Activated T-cell treated with anti-CD3 and anti-CD28 coated beads for 24 hours (primary cell): ENCODE data around the gene ADORA2A.

Experiments used
- DNase-seq: peaks from one replicate; pipeline ENCODE4 v3.0.0-alpha.2; 2020; ENCODE audit warnings: low read depth

Gene ADORA2A

GRCh38 chr22:24427500-24428164 is at the start of gene ADORA2A:
TSS of gene ADORA2A (plus strand) at chr22:24427599. CDS start at chr22:24433405, 5,806 bp downstream.
- DNase-seq, result peak; percentile 77

DNA sequence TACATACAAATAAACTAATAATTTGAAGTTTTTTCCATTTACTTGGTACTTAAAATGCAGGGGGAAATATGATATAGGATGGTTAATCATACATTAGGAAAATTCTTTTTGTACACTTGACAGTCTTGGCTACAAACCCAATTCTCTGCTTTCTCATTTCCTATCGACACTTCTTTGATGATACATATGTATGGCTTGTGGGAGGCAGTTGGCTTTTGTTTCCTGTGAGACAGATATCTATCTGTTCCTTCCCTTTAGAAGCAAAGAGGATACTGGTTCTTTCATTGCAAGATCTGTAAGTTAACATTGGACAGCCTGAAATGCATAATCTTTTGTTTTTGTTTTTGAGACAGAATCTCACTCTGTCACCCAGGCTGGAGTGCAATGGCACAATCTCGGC is 47.9 kb upstream of the ADORA2A start:
- no peak for DNase-seq

GRCh38 chr22:24380220-24380904 is 47.0 kb upstream of the ADORA2A start:
- DNase-seq, result no peak

DNA sequence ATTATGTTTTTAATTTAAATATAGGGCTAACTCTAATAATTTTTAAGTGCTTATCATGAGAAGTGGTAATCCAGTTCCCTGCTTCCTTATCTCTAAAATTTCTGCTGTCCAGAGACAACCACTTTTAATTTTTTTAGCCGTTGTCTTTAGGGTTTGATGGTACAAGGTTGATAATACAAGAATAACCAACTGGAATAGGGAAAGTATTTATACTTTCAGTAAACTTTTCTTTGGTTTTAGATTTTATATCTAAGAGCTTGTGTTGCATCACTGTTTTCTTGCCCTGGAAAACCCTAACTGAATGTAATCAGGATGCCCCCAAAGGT is 46.5 kb upstream of the ADORA2A start:
- DNase-seq, result no peak

DNA sequence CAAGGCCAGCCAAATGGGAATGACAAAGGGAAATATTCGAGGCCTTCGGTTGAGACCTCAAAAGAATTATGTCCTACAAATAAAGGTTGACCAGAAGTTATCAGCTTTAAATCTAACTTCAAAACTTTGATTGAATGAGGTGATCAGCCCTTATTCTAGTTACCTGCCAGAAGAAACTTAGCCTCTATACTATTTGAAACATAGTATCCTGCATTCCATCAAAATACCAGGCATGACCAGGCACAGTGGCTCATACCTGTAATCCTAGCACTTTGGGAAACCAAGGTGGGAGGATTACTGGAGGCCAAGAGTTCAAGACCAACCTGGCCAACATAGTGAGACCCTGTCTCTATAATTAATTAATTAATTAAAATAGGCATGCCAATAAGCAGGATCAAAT is 44.3 kb upstream of the ADORA2A start:
- no peak for DNase-seq

- no peak for DNase-seq
These were observed 43.3 kb upstream of the ADORA2A start for GRCh38 chr22:24384131-24384530.

DNA sequence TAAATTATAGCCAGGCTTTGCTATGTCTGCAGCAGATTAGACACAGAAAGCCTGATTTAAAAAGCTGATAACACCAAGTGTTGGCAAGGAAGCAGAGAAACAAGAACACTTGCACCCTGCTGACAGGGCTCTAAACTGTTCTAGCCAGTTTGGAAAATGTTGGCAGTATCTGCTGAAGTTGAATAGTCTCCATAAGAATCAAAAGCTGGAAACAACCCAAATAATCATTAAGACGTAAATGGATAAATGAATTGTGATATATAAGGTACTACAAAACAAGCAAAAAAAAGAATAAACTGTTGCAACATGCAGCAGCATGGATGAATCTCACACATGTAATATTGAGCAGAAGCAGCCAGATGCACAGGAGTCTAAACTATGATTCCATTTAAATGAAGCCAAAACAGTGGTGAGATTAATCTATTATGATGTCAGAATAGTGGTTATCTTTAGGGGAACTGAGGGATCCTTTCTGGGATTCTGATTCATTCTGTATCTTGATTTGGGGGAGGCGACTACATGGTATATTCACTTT is 40.4 kb upstream of the ADORA2A start:
- DNase-seq, result no peak

DNA sequence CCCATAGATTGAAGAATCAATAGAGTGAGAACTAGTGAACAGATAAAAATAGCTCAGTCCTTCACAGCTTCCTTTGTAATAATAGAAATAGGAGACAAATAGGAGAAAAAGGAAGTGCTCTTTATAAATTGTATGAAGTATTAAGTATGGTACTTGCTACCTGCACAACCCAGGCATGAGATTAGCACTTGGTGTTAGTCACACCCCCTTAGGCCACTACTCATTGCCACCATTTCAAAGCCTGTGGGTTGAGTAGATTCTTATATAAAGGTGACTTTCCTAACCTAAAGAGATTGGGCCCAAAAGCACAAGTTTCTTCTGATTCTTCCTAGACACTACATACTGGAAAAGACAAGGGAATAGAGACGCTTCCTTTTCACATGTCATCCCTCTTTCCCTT is 37.7 kb upstream of the ADORA2A start:
- no peak for DNase-seq

- DNase-seq, result no peak
These were observed 37.2 kb upstream of the ADORA2A start for GRCh38 chr22:24390156-24390555.

- no peak for DNase-seq
These were observed 36.8 kb upstream of the ADORA2A start for GRCh38 chr22:24390576-24390975.

- DNase-seq, result no peak
These were observed 35.6 kb upstream of the ADORA2A start for GRCh38 chr22:24391836-24392217.

DNA sequence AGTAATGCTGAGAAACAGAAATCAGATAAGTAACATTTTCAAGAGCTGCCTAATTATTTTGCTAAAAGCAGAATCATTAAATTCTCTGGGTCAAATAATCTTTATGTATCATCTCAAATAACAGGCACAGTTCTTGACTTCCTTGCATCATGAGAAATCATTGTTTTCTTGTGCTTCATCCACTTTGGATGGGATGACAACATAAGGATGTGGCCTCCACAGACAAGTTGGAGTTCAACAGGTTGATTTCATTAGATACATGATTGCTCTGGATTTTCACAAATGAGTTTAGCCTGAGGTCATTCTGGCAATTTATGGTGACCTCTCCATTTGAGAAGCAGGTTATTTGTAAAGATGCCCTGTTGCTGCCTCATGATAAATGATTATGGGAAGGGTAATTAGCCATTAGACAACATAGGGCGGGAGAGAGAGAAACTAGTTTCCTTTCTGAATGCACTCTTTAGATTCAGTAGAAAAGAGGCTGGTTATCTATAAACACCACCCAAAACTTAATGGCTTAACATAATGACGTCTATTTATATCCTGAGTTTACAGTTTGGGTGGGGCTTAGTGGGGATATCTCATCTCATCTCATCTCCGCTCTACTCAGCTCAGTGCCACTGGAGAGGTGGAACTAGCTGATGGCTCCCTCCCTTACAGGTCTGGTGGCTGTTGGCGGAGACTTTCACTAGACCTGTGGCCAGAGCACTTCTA is 35.0 kb upstream of the ADORA2A start:
- no peak for DNase-seq

- no peak for DNase-seq
These were observed 34.3 kb upstream of the ADORA2A start for GRCh38 chr22:24393012-24393559.

DNA sequence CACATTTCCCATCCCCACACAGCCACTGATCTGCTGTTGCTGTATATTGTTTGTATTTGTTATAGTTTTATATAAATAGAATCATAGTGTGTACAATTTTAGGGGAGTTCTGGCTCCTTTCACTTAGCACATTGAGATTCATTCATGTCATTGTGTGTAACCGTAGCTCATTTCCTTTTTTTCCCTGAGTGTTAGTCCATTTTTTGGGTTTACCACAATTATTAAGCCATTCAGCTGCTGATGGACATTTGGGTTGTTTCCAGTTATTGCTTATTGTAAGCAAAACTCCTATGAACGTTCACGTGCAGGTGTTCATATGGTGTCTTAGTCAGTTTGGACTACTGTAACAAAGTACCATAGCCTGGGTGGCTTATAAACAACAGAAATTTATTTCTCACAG is 33.6 kb upstream of the ADORA2A start:
- no peak for DNase-seq

DNA sequence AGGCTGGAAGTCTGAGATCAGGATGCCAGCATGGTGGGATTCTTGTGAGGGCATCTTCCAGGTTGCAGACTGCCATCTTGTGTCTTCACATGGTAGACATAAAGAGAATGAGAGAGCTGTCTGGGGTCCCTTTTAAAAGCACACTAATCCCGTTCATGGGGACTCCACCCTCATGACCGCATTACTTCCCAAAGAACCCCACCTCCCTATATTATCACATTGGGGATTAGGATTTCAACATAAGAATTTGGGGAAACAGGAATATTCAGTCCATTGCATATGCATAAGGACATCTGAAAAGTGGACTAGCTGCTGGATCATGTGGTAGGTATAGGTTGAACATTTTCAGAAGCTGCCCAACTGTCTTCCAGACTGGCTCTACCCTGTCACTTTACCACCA is 33.1 kb upstream of the ADORA2A start:
- no peak for DNase-seq

DNA sequence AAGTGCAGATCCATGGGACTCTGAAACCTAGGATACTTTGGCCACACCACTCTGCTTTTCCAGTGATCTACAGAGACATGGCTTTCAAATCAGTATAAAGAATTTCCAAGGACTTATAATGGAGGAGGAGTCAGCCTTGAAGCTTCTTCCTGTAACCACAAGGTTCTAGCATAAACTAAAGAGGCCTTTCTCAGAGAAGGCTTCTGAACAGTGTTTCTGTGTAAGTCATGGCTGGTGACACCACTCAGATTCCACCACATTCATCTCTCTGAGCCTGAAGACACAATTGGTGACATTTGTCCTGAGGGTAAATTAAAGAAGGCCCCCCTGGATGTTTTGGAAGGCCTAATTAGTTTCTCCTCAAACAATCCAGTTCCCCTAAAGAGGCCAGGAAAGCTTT is 29.0 kb upstream of the ADORA2A start:
- no peak for DNase-seq

- no peak for DNase-seq
These were observed 27.2 kb upstream of the ADORA2A start for GRCh38 chr22:24400034-24400725.

GRCh38 chr22:24400726-24401596 is 26.4 kb upstream of the ADORA2A start:
- no peak for DNase-seq

DNA sequence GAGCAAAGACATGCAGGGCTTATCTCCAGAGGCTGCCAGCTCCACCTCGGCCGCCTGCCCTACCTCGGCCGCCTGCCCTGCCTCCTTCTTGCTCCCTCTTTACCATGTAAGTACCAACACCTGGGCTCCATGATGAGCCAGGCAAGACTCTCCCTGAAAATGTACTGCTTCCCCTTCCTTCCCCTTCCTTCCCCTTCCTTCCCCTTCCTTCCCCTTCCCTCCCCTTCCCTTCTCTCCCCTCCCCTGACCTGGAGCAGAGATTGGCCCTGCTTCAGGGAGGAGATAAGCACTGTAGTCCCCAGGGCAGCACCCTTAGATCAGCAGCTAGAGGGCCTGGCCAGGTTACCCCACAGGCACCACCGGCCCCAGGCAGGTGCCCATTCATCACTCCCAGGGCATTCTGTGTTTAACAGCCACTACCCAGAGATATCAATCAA is 25.4 kb upstream of the ADORA2A start:
- DNase-seq, result no peak

DNA sequence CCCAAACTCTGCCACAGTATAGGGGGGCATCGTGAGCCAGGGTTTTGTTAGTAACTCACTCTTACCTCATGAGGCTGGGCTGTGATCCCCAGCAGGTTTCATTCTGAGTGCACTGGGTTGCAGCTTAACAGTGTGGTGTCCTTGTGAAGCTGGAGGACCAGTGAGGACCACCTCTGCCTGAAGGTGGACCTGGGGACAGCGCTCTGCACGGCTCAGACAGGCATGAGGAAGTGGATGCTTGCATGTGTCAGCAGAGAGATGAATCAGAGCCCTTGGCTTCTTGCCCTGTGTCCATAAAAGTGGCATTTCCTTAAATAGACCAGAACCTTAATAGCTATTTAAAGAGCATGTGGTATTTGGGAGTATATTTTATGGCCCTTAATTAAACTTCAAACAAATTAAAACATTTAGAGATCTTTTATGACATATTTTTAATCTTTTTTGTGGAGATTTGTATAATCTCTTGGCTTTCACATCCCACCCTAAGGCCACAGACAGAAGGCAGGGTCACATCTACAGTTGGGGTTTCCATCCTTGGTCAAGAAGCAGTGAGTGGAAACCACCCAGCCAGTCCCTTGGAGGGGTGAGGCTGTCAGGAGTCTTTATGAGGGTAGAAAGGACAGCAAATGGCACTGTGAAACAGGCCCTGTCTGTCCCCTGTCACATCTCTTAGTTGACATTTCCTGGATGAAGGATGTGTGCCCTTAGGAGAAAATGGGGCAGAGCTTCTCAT is 24.8 kb upstream of the ADORA2A start:
- no peak for DNase-seq

GRCh38 chr22:24403346-24403745 is 24.1 kb upstream of the ADORA2A start:
- DNase-seq, result no peak
